ENCODE measurements around the gene BTBD9.

- TF ChIP-seq EZH2 (IDR thresholded peaks at IDR 0.05) = no peak
- TF ChIP-seq POLR2AphosphoS5 (IDR thresholded peaks at IDR 0.05; ENCODE audit: borderline replicate concordance, low read depth, low read length) = no peak
These were observed 505.6 kb downstream of the BTBD9 start for GRCh38 chr6:38133932-38134703.
